GM21619 (cell line): ENCODE results near the gene RABGAP1L.
"Not testable (repeated sequence)": the region's sequence is repeated elsewhere in the genome, so short reads cannot be mapped to it uniquely, and the experiment has no call there.

Experiments used
- ATAC-seq: cut with Tn5 transposase; IDR thresholded peaks from one replicate; pipeline ENCODE4 v1.9.1; 2021; ENCODE audit not compliant: unreplicated experiment

RABGAP1L gene

DNA sequence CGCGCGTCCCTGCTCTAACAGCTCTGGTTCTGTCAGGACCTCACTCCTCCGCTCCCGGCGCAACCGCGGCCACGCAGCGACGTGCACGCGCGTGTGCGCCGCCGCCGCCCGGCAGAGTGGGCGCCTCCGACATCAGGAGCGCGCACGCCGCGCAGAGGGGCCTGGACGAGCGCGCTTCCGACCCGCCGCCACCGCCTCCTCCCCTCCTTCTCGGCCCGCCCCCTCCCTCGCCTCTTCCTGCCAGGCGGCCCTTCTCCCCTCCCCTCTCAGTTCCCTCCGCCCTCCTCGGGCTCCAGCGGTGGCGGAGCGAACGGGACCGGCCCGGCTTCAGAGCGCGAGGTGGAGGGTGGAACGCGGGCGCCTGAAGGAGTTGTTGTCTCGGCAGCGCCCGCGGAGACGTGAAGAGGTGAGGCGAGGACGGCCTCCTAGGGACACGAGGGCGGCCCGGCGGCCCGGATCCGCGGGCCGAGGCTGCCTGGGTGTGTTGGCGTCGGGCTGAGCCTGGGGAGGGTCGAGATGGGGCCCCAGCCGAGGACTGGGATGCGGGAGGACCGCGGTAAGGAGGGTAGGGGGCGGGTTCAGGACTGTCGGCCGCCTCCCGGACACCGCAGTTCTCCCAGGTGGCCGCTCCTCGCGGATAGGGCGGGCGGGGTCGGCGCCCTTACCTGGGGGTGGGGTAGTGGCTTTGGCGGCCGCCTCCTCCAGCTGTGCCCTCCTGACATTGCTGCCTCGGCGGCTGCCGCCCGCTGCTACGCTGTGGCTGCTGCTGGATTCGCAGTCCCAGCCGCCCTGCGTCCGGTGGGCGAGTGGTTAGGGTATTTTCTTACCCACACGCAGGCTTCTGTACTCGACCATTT is at the start of gene RABGAP1L:
RABGAP1L (plus strand) TSS at position 269 of the 857 bp plus-strand sequence.
- peak; percentile 52 for ATAC-seq

GRCh38 chr1:174110053-174110452 is 49.3 kb upstream of the RABGAP1L start:
- ATAC-seq = no peak

DNA sequence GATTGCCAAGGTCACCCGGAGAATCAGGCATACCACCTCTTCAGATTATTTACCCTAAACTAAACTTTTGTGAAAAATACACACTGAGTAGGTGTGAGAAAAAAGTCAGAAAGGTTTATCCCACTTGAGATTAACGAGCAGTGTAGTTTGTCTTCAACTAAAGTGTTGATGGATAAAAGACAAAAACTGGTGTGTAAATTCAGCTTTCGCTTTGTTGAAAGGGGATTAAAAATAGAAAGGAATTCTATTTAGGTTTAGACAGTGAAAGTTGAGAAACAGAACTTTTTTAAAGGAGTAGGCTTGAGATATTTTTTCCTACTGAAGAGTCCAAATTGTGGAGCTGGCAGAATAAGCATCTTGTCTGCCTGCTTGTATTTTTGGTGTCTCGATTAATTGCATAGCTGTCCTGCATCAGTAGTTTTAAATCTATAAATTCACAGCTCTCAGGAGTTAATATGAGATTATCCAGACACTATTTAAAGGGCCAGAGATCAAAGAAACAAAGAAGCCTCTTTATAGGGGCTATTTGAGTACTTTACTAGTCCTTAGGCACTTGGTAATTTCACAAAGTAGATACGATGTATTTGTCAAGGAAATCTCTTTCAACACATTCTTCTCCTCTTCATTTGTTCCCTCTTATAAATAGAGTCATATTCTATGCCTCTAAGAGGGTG is 46.7 kb upstream of the RABGAP1L start:
- ATAC-seq = no peak

- no peak for ATAC-seq
Observed at GRCh38 chr1:174114106-174114505, 45.2 kb upstream of the RABGAP1L start.

DNA sequence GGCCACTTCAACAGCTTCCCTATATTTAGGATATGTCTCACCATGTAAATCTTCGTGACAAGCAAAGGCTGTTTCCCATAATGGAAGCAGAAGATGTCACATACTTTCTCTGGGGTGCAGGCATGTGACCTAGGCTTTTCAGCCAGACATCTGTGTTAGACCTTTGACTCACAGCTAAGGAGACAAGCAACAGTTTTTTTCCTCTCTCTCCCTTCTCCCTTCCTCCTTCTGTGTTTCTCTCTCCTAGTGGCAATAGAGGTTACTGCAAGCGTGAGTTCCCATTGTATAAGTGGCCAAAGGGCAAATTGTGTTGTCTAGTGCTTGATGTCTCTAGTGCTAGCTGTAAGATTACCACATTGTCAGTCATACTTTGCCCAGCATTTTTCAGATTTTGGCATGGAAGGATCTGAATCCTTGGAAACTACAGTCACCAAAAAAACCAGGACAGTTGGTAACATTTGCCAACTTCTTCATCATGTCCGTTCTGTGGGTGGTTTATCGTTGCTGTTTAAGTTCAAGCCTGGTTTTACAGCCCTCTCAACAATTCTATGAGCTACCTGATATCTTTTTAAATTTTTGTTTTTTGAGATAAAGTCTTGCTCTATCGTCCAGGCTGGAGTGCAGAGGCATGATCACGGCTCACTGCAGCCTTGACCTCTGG is 44.4 kb upstream of the RABGAP1L start:
- no peak for ATAC-seq

GRCh38 chr1:174116042-174116441 is 43.3 kb upstream of the RABGAP1L start:
- ATAC-seq = no peak

GRCh38 chr1:174118751-174119150 is 40.6 kb upstream of the RABGAP1L start:
- no peak for ATAC-seq

- not testable (repeated sequence) for ATAC-seq
Observed at GRCh38 chr1:174122318-174122717, 37.0 kb upstream of the RABGAP1L start.

DNA sequence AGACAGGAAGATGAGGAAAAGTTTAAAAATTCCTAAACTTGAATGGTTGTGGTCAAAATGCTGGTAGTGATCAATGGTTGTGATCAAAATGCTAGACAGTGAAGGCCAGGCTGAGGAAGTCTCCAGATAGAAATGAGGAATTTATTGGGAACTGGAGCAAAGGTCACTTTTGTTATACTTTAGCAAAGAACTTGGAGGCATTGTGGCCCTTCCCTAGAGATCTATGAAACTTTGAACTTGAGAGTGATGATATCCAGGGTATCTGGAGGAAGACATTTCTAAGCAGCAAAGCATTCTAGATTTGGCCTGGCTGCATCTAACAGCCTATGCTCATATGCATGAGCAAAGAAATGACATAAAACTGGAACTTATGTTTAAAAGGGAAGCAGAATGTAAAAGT is 35.5 kb upstream of the RABGAP1L start:
- ATAC-seq = no peak

DNA sequence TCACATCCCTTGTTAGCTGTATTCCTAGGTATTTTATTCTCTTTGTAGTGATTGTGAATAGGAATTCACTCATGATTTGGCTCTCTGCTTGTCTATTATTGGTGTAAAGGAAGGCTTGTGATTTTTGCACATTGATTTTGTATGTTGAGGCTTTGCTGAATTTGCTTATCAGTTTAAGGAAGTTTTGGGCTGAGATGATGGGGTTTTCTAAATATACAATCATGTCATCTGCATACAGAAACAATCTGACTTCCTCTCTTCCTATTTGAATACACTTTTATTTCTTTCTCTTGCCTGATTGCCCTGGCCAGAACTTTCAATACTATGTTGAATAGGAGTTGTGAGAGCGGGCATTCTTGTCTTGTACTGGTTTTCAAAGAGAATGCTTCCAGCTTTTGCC is 32.1 kb upstream of the RABGAP1L start:
- ATAC-seq = not testable (repeated sequence)

- ATAC-seq = no peak
Observed at GRCh38 chr1:174131032-174131638, 28.2 kb upstream of the RABGAP1L start.

- ATAC-seq = peak; percentile 61
Observed at GRCh38 chr1:174134003-174134659, 25.2 kb upstream of the RABGAP1L start.

DNA sequence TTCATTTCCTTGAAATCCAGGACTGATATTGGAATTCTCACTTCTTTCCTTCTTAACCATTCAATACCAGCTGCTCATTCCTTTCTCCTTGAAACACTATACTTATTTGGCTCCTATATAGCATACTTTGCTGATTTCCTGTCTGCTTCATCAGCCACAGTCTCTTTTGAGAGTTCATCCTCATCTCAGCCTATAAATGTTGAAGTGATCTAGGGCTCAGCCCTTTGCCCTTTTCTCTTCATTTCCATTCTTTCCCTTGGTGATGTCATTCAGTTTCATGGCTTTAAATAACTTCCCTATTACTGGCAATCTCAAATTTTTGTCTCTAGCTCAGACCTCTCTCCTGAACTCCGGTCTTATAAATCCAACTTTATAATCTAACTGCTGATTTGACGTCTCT is 24.1 kb upstream of the RABGAP1L start:
- ATAC-seq = no peak

DNA sequence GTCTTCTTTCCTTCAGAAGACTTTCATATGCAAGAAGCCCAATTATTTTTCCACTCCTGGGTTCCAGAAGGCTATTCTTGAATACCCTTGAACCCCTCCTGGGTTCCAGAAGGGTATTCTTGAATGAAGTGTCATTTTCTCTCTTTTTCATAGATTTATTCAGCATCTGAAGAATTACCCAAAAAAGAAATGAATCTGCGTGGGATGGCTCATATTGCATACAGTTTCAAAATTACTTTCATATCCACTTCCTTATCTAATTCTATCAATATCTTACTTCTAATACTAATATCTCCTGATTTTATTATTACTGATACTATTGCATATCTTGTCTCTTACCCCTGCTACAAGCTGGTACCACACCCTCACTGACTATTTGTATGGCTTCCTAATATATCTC is 22.6 kb upstream of the RABGAP1L start:
- ATAC-seq = no peak

DNA sequence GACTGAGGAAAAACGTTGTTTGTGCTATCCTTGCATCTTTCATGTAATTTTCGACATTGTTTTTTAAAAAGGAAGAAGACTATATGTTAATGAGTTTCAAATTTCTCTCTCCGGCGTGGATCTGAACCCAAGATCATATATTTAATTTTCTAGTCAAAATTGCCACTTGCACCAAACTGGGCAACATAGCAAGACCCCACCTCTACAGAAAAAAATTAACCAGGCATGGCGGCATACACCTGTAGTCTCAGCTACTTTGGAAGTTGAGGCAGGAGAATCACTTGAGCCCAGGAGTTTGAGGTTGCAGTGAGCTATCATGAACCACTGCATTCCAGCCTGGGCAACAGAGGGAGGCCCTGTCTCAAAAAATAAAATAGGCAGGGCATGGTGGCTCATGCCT is 16.5 kb upstream of the RABGAP1L start:
- no peak for ATAC-seq

DNA sequence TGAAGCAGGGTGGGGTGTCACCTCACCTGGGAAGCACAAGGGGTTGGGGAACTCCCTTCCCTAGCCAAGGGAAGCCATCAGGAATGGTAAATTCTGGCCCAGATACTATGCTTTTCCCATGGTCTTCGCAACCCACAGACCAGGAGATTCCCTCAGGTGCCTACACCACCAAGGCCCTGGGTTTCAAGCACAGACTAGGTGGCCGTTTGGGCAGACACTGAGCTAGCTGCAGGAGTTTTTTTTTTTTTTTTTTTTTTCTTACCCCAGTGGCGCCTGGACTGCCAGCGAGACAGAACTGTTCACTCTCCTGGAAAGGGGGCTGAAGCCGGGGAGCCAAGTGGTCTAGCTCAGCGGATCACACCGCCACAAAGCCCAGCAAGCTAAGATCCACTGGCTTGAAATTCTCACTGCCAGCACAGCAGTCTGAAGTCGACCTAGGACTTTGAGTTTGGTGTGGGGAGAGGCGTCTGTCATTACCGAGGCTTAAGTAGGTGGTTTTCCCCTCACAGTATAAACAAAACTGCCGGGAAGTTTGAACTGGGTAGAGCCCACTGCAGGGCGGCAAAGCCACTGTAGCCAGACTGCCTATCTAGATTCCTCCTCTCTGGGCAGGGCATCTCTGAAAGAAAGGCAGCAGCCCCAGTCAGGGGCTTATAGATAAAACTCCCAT is 15.5 kb upstream of the RABGAP1L start:
- not testable (repeated sequence) for ATAC-seq

- not testable (repeated sequence) for ATAC-seq
Observed at GRCh38 chr1:174144397-174144783, 14.9 kb upstream of the RABGAP1L start.

GRCh38 chr1:174149216-174149615 is 10.1 kb upstream of the RABGAP1L start:
- no peak for ATAC-seq

DNA sequence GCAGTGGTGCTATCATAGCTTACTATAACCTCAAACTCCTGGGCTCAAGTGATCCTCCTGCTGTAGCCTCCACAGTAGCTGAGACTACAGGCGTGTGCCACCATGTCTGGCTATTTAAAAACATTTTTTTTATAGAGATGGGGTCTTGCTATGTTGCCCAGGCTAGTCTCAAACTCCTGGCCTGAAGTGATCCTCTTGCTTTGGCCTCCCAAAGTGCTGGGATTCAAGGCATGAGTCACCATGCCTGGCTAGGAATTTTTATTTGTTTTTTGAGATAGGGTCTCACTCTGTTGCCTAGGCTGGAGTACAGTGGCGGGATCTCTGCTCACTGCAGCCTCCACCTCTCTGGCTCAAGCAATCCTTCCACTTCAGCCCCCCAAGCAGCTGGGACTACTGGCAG is 8.8 kb upstream of the RABGAP1L start:
- no peak for ATAC-seq

DNA sequence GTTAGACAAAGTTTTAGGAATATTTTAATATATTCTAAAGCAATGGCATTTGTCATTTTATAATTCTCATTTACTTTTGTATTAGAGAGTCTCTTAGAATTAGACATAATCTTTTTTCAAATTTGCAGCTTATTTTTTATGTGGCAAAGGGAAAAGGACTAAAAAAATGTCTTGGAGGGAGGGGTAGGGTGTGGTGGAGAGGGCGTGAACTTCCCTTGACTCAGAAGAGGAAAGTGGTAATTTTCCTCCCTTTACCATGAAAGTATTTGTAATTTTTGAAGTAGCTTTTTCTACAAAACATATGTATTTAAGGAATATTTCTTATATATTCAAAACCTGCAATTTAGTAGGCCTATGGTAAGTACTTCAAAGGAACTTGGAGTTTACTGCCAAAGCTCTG is 6.9 kb upstream of the RABGAP1L start:
- ATAC-seq = no peak
